Measurements from ENCODE around the gene NAA11.

The NAA11 gene

DNA sequence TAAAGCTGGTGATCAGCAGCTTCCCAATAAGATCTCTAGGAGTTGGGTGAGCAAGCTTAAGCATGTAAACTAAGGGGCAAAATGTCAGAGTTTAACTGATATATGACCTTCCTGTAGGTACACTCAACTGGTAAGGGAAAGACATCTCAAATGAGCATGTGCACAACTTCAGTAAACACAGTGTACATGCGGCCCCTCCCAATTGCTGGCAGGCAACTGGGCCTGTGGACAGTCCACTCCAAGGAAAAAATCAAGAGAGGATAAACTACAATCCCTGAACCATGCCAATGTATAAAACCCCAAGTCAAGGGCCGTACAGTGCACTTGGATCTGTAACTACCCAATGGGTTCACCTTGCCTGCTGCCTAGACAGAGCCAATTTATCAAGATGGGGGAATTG lies 4.9 kb upstream of the NAA11 start:
- H3K9me3 ChIP-seq (ENCODE audit: control insufficient read depth, insufficient read depth, low read depth, low read length): no peaks in the 10 kb centered on the region
- no peak overlapping the region for H3K4me3 ChIP-seq (ENCODE audit: low read depth, low read length)
- no peak overlapping the region for H3K27ac ChIP-seq (ENCODE audit: extremely low read depth, low read depth, low read length)
- ChIA-PET CTCF (no interaction called here), POLR2A (no interaction called here)
- H3K36me3 ChIP-seq (ENCODE audit: control insufficient read depth in 2 of 2, insufficient read depth in 1 of 2, low read length in 2 of 2): no peaks in the 10 kb centered on the region
- TF ChIP-seq ZEB2 (tag by site-specific recombination; IDR thresholded peaks at IDR 0.05): no peak
- TF ChIP-seq WT1 (tag by site-specific recombination; IDR thresholded peaks at IDR 0.05): no peak
- no peak for TF ChIP-seq ZNF707 (tag by site-specific recombination; IDR thresholded peaks at IDR 0.05)
- TF ChIP-seq ZNF518A (tag by site-specific recombination; conservative IDR thresholded peaks at IDR 0.05; ENCODE audit: low read depth): no peak
- no peak for TF ChIP-seq ZNF133 (tag by site-specific recombination; IDR thresholded peaks at IDR 0.05)
- no peak for TF ChIP-seq ZSCAN16 (tag by site-specific recombination; IDR thresholded peaks at IDR 0.05)
- TF ChIP-seq ZNF544 (tag by site-specific recombination; IDR thresholded peaks at IDR 0.05): no peak
- H3K4me1 ChIP-seq (ENCODE audit: control insufficient read depth, insufficient read depth, low read length): no peaks in the 10 kb centered on the region; the same call in 1 of the 2 replicates

GRCh38 chr4:79325436-79325835 lies 425 bp downstream of the NAA11 start:
- ChIA-PET CTCF (no interaction called here), POLR2A (no interaction called here)
- Histone ChIP-seq H3K4me3 (ENCODE audit: low read depth, low read length) (no peak overlapping the region), H3K36me3 (ENCODE audit: control insufficient read depth in 2 of 2, insufficient read depth in 1 of 2, low read length in 2 of 2) (no peaks in the 10 kb centered on the region), H3K9me3 (ENCODE audit: control insufficient read depth, insufficient read depth, low read depth, low read length) (no peaks in the 10 kb centered on the region), H3K4me1 (ENCODE audit: control insufficient read depth, insufficient read depth, low read length) (no peaks in the 10 kb centered on the region), H3K27ac (ENCODE audit: extremely low read depth, low read depth, low read length) (no peak overlapping the region)
- no peak for TF ChIP-seq ZNF138 (tag by site-specific recombination; IDR thresholded peaks at IDR 0.05; ENCODE audit: borderline replicate concordance)
- TF ChIP-seq, protein P1, sequence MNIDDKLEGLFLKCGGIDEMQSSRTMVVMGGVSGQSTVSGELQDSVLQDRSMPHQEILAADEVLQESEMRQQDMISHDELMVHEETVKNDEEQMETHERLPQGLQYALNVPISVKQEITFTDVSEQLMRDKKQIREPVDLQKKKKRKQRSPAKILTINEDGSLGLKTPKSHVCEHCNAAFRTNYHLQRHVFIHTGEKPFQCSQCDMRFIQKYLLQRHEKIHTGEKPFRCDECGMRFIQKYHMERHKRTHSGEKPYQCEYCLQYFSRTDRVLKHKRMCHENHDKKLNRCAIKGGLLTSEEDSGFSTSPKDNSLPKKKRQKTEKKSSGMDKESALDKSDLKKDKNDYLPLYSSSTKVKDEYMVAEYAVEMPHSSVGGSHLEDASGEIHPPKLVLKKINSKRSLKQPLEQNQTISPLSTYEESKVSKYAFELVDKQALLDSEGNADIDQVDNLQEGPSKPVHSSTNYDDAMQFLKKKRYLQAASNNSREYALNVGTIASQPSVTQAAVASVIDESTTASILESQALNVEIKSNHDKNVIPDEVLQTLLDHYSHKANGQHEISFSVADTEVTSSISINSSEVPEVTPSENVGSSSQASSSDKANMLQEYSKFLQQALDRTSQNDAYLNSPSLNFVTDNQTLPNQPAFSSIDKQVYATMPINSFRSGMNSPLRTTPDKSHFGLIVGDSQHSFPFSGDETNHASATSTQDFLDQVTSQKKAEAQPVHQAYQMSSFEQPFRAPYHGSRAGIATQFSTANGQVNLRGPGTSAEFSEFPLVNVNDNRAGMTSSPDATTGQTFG (tag by site-specific recombination; IDR thresholded peaks at IDR 0.05; ENCODE audit: borderline replicate concordance): no peak
- TF ChIP-seq ZNF530 (tag by site-specific recombination; IDR thresholded peaks at IDR 0.05; ENCODE audit: low read depth): no peak
- TF ChIP-seq SCRT1 (tag by site-specific recombination; IDR thresholded peaks at IDR 0.05; ENCODE audit: borderline replicate concordance): no peak
- TF ChIP-seq ZNF843 (tag by site-specific recombination; IDR thresholded peaks at IDR 0.05): no peak
- TF ChIP-seq ZNF426 (tag by site-specific recombination; IDR thresholded peaks at IDR 0.05): no peak
- no peak for TF ChIP-seq ZNF624 (tag by site-specific recombination; IDR thresholded peaks at IDR 0.05)
- TF ChIP-seq ZBTB21 (tag by site-specific recombination; IDR thresholded peaks at IDR 0.05): no peak
- TF ChIP-seq ZNF19 (tag by site-specific recombination; IDR thresholded peaks at IDR 0.05; ENCODE audit: low read depth): no peak
- no peak for TF ChIP-seq ZNF501 (tag by site-specific recombination; IDR thresholded peaks at IDR 0.05)
- no peak for TF ChIP-seq ZNF658 (tag by site-specific recombination; IDR thresholded peaks at IDR 0.05)
- TF ChIP-seq TSHZ1 (tag by site-specific recombination; IDR thresholded peaks at IDR 0.05; ENCODE audit: borderline replicate concordance): no peak
- no peak for TF ChIP-seq HOXA7 (CRISPR knock-in tag; IDR thresholded peaks at IDR 0.05; ENCODE audit: borderline replicate concordance)
- TF ChIP-seq ZNF768 (tag by site-specific recombination; IDR thresholded peaks at IDR 0.05): no peak
- no peak for TF ChIP-seq ZNF747 (tag by site-specific recombination; IDR thresholded peaks at IDR 0.05)
- TF ChIP-seq ZNF211 (tag by site-specific recombination; IDR thresholded peaks at IDR 0.05; ENCODE audit: low read depth): no peak
- TF ChIP-seq ZNF214 (tag by site-specific recombination; IDR thresholded peaks at IDR 0.05; ENCODE audit: borderline replicate concordance): no peak
